GM12864 (cell line): Measurements from ENCODE around the gene RELT.

ENCODE experiments used
- DNase-seq: peaks from one replicate; pipeline ENCODE4 v3.0.0-alpha.2; 2011; ENCODE audit warnings: low read depth
- H3K4me3 ChIP-seq: 2 replicates; pipeline ENCODE4 v1.5.1; 2011; ENCODE audit warnings: mild to moderate bottlenecking, low read depth, low read length, control low read depth
- TF ChIP-seq, protein P1 (sequence below): IDR thresholded peaks from 2 replicates; pipeline ENCODE4 v1.5.1; 2011; ENCODE audit warnings: low read depth, mild to moderate bottlenecking, moderate library complexity, low read length, control low read depth, inconsistent platforms; ENCODE audit errors: missing control alignments

RELT gene

DNA sequence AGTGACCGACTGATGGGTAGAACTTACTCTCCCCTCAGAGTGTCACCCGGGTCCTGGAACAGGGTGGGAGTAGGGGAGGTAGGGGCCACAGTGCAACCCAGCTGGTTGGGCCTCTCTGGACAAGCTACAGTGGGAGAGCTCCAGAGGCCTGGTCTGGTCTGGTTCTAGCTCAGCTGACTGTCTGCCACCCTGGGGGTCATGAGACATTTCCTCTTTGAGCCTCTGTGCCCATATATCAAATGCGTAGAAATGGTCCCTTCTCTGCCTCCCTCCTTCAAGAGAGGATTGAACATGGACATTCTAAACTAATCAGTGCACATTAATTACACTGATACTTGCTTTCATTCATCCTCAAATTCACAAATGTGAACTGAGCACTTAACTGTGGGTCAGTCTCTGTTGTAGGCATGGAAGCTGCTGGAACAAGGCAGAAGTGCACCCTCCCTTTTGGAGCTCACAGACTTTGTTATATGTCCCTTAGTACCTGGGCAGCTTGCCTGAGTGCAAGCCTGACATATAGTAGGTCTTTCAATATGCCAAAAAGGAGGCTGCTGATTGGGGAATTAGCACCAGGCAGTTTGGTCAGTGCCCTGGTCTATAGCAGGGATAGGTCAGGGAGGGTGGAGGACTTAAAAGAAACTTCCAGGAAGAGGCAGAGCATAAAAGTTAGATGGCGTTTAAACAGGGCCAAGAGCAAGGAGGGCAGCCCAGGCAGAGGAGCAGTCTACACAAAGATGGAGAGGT, 42.4 kb upstream of the RELT start:
- no peak overlapping the region for H3K4me3 ChIP-seq
- no peak for DNase-seq
- TF ChIP-seq, protein P1, sequence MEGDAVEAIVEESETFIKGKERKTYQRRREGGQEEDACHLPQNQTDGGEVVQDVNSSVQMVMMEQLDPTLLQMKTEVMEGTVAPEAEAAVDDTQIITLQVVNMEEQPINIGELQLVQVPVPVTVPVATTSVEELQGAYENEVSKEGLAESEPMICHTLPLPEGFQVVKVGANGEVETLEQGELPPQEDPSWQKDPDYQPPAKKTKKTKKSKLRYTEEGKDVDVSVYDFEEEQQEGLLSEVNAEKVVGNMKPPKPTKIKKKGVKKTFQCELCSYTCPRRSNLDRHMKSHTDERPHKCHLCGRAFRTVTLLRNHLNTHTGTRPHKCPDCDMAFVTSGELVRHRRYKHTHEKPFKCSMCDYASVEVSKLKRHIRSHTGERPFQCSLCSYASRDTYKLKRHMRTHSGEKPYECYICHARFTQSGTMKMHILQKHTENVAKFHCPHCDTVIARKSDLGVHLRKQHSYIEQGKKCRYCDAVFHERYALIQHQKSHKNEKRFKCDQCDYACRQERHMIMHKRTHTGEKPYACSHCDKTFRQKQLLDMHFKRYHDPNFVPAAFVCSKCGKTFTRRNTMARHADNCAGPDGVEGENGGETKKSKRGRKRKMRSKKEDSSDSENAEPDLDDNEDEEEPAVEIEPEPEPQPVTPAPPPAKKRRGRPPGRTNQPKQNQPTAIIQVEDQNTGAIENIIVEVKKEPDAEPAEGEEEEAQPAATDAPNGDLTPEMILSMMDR: no peak

DNA sequence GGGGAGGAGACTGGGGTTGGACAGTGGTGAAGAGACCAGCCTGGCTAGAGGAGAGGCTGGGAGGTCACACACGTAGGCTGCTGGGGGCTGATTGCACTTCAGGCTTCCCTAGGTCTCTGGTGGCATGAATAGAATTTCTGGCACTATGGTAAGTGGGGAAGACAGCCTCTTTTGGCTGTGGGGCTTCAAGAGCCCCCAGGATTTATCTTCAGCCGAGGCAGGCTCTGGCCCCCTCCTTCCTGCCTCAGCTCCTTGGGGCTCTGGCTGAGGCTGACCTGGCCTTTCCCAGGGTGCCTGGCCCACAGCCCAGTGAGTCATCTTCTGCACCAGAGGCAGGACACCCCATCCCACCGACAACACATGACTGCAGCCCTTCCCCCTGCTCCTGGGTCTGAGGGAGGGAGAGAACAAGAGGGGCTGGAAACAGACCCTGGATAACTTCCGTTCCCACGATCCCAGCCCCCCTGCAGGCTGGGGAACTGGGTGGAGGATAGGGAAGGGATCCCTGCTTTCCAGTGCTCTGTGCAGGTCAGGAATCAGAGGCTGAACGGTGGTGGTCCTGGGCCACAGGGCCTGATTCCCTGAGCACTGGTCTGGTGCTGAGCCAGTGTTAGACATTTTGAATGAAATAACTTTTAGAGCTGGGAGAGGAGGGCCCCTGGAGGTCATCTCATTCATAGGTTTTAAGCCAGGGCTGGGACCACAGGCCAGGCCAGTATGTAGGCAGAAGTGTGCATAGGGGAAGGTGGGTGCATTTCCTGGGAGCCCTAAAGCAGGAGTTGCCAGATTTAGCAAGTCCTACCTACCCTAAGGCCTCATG, 41.6 kb upstream of the RELT start:
- DNase-seq: no peak
- TF ChIP-seq, protein P1: no peak
- no peak overlapping the region for H3K4me3 ChIP-seq

DNA sequence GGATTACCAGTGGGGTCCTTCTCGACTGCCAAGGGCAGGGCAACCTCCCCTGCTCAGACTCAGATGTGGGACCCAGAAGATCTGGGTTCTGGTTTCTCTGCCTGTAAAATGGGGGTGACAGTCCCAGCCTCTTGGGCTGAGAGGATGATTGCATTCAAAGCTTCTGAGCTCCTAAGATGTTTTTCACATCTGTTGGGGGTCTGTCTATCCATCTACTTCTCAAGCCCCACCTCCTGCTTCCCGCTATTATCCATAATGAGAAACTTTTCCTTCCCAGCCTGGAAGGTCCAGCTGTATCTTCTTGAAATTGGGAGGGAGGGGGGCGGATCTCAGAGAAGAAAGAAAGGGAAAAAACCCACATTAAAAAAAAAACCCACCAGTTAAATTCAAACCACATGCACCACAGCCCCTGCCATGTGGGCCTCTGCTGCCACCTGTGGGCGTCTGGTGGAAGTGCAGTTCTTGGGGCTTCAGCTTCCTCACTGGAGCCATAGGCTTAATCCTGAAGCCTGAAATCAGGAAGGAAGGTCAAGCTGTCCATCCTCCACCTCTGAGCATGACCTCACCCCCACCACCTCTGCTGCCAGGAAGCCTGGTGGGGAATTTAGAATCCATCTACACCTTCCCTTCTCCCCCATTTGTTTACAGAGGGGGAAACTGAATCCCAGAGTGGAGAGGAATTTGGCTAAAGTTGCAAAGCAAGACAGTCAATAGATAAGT, 40.8 kb upstream of the RELT start:
- TF ChIP-seq, protein P1: peak; percentile 99
- DNase-seq: no peak
- H3K4me3 ChIP-seq: no peak overlapping the region

DNA sequence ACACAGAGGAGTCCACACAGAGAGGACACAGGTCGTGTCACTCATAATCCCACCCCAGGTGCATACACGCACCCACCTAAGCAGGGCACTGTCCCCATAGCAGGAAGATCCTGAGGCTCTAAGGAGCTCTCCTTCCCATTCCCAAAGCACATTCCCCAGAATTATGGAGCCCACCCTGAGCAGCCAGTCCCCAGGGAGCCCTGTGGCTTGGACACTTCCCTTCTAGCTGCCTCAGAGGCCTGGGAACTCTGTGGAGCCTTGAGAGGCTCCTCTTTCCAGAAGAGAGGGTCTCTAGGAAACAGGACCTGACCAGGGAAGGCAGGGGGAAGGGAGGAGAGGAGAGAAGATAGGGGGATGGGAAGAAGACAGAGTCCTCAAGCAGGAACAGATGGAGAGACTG, 38.4 kb upstream of the RELT start:
- TF ChIP-seq, protein P1: no peak
- no peak for DNase-seq
- H3K4me3 ChIP-seq: no peak overlapping the region

DNA sequence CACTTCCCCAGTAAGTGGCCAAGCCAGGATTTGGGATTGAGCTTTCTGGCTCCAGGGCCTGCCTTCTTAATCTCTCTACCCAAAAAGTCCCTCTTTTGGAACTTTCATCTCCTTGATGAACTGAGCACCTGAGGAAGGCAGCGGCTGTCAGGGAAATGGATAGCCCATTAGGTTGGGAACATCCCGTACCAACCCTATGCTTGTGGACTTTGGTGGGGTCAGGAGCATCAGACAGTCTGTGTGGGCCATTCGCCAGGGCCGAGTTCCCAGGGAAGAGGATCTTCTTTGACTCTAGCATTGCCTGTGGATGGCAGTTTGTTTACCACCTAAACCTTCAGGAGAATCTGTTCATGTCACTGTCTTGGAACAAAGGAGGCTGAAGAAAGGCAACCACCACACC, 37.9 kb upstream of the RELT start:
- no peak overlapping the region for H3K4me3 ChIP-seq
- no peak for DNase-seq
- TF ChIP-seq, protein P1: no peak

DNA sequence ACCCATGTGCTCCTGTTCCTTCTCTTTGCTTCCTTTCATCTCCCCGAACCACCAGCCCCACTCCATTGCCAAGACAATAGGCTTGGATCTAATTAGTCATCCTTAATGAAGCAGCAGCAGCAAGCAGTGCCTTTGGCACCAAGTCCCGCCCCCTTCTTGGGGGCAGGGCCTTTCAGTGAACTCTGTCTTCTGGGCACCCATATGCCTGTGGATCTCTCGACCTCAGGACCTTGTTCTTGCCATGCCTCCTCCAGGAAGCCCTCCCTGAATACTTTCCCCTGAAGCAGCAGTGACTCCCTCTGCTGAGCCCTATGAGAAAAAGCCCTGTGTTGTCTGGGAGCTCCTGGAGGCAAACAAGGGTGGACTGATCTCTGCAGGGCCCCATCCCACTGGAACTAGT, 36.0 kb upstream of the RELT start:
- no peak overlapping the region for H3K4me3 ChIP-seq
- DNase-seq: no peak
- TF ChIP-seq, protein P1: no peak
